Central memory CD8-positive, alpha-beta T cell (primary cell): ENCODE results near the gene PDCL2.

Experiments used
- ATAC-seq: fragments of 150-1000 bp; cut with Tn5 transposase; replicated peaks from 2 replicates; pipeline ENCODE4 v1.10.0; 2022; ENCODE audit warnings: mild to moderate bottlenecking, moderate FRiP score, moderate number of reproducible peaks; ENCODE audit not compliant: poor library complexity, severe bottlenecking; ENCODE audit errors: extremely low read depth
- DNase-seq, 2 donors: peaks; one replicate each; pipeline ENCODE4 v3.0.0; 2021; ENCODE audit warnings: low spot score in 2 of 2
- H3K27ac Mint-ChIP-seq: one replicate; pipeline ENCODE4 v1.8.0; 2022; ENCODE audit warnings: low read depth, mild to moderate bottlenecking, moderate library complexity, mixed read lengths
- H3K27me3 Mint-ChIP-seq: one replicate; pipeline ENCODE4 v1.8.0; 2022; ENCODE audit warnings: mixed read lengths
- H3K36me3 Mint-ChIP-seq: one replicate; pipeline ENCODE4 v1.8.0; 2022; ENCODE audit warnings: mild to moderate bottlenecking, moderate library complexity, mixed read lengths; ENCODE audit not compliant: insufficient read depth
- H3K4me1 Mint-ChIP-seq: one replicate; pipeline ENCODE4 v1.8.0; 2022; ENCODE audit warnings: mixed read lengths
- H3K4me3 Mint-ChIP-seq: one replicate; pipeline ENCODE4 v1.8.0; 2022; ENCODE audit warnings: mild to moderate bottlenecking, moderate library complexity, mixed read lengths
- H3K9me3 Mint-ChIP-seq: one replicate; pipeline ENCODE4 v1.8.0; 2022; ENCODE audit warnings: mixed read lengths

Gene PDCL2

DNA sequence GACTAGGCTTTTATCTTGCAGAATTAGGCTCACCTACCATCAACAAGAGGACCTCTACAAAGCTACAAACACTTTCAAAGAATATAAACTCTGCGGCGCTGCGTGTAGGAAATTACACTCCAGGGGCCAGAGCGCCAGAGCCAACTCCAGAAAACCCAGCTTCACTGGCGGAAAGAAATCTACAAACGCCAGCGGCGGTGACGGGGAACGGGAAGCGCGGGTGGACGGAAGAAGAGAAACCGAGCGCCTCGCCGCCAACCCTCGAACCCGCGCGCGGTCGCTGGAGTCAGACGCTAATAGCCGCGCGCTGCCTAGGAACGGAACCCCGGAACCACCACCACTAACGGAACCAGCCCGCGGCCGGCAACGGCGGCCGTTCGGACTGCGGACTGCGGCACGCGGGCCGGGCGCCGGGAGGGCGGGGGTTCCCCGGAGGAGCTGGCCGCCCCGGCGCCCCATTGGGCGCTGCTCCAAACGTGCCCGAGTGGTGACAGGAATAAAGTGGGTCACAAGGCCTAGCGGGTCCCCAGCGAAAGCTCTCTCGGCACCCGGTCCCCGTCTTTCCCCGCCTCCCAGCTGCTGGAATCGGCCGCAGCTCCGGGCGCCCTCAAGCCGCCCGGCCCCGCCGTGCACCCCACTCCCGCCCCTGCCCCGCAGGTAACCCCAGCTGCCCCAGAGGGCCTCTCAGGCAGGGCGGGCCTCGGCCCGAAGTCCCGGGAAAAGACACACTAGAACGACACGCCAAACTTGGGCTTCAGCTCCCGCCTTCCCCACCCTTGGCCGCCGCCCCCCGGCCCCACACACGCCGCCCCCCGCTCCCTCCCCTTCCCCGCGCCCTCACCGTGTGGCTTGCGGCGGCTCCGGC is 46.2 kb downstream of the PDCL2 start:
- ATAC-seq (peak; percentile 55), DNase-seq (peak; percentile 40 to 50)
- H3K9me3 Mint-ChIP-seq, result no peaks in the 10 kb centered on the region
- peak overlapping the region; percentile 77 for H3K27ac Mint-ChIP-seq
- H3K4me1 Mint-ChIP-seq, result peaks cover 40% of the 10 kb centered on the region
- H3K27me3 Mint-ChIP-seq, result no peaks in the 10 kb centered on the region
- peaks cover 16% of the 10 kb centered on the region for H3K36me3 Mint-ChIP-seq
- H3K4me3 Mint-ChIP-seq, result peak overlapping the region; percentile 89

DNA sequence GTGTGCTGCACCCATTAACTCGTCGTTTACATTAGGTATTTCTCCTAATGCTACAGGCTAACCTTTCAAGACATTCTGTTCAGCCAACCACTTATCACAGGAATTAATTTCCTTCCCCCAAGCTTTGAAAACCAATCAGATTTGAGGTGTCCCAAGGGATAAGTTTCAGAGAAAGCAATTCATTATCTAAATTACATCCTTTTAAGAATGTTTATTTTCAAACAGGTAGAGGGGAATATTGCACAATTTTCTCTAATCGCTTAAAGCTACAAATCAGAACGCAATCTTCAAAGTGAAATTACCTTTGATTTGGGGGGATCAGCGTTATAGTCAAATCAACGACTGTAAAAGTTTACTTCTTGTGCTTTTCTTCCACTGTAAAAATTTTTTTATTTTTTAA is 46.9 kb downstream of the PDCL2 start:
- Mint-ChIP-seq H3K27ac (peak overlapping the region; percentile 77), H3K36me3 (peaks cover 16% of the 10 kb centered on the region), H3K9me3 (no peaks in the 10 kb centered on the region), H3K27me3 (no peaks in the 10 kb centered on the region), H3K4me1 (peaks cover 44% of the 10 kb centered on the region), H3K4me3 (peak overlapping the region; percentile 89)
- ATAC-seq, result no peak
- no peak for DNase-seq

DNA sequence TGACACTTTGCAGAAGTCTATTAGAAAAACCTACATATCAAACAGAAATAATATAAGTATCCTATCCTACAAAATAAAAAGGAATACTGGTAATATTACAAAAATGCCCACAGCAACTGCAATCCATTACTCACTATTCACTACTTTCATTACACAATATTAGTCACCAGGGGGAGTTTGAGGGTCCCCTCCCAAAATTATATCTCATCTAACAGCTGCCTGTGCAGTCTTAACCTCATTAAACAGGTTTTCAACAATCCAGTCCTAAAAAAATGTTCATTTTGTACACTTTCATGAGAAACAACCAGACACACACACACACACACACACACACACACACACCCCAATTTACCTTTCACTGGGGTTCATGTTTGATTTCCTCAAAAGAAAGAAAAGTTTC is 48.2 kb downstream of the PDCL2 start:
- Mint-ChIP-seq H3K9me3 (no peaks in the 10 kb centered on the region), H3K27ac (peak overlapping the region; percentile 26), H3K27me3 (no peaks in the 10 kb centered on the region), H3K4me1 (peaks cover 47% of the 10 kb centered on the region), H3K36me3 (peaks cover 16% of the 10 kb centered on the region), H3K4me3 (no peak overlapping the region)
- no peak for ATAC-seq
- DNase-seq, result no peak

DNA sequence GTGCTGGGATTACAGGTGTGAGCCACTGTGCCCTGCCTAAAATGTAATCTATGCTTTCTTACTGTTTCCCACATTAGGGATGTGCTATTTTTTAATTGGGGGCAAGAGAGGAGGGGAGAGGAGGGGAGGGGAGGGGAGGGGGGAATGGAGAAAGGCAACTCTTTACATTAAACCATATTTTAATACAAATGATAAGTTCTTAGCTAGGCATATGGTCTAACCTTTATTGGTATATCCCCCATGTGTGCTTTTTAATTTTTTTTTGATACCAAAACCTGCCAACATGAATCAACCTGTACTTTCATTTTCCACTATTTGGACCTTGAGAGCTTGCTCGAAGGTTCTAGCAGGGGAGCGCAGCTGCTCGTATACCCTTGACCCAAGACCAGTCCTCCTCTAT is 51.8 kb downstream of the PDCL2 start:
- H3K4me3 Mint-ChIP-seq, result no peak overlapping the region
- H3K27ac Mint-ChIP-seq, result no peak overlapping the region
- ATAC-seq (no peak), DNase-seq (no peak)
- H3K9me3 Mint-ChIP-seq, result no peaks in the 10 kb centered on the region
- H3K27me3 Mint-ChIP-seq, result no peaks in the 10 kb centered on the region
- peaks cover 53% of the 10 kb centered on the region for H3K4me1 Mint-ChIP-seq
- peaks cover 3% of the 10 kb centered on the region for H3K36me3 Mint-ChIP-seq

DNA sequence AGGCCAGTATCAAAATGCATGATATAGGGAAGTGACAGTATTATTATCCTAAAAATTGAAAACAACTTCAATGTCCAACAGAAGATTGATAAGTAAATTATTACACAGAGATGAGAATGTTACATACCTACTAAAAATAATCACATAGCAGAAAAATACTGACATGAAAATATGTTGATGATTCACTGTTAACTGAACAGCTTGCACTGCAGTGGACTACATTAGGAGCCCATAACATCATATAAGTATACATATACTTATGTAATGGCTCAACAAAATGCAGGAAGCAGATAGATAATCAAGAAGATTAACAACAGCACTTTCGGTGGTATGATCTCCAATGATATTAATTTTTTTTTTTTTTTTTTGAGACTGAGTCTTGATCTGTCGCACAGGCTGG is 52.4 kb downstream of the PDCL2 start:
- Mint-ChIP-seq H3K9me3 (no peaks in the 10 kb centered on the region), H3K27ac (no peak overlapping the region), H3K4me1 (peaks cover 47% of the 10 kb centered on the region), H3K27me3 (no peaks in the 10 kb centered on the region), H3K4me3 (no peak overlapping the region), H3K36me3 (peaks cover 3% of the 10 kb centered on the region)
- DNase-seq (no peak), ATAC-seq (no peak)

DNA sequence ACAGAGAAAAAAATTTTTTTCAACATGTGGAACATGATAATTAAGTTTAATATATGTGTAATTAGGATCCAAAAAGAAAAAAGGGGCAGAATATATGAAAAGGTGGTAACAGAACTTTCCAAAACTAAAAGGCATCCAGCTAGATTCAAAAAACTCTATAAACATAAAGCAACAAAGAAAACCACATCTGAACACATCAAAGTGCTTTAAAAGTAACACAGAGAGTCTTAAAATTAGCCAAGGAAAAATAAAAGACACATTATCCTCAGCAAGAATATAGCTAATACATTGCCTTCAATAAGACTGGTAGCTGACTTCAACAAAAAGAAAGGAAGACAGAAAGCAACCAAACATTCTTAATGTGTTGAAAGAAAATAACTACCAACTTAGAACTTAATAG is 53.5 kb downstream of the PDCL2 start:
- H3K9me3 Mint-ChIP-seq, result no peaks in the 10 kb centered on the region
- peak overlapping the region; percentile 10 for H3K4me3 Mint-ChIP-seq
- ATAC-seq, result no peak
- peak overlapping the region; percentile 53 for H3K27ac Mint-ChIP-seq
- peaks cover 3% of the 10 kb centered on the region for H3K36me3 Mint-ChIP-seq
- peaks cover 47% of the 10 kb centered on the region for H3K4me1 Mint-ChIP-seq
- no peak for DNase-seq
- H3K27me3 Mint-ChIP-seq, result no peaks in the 10 kb centered on the region

DNA sequence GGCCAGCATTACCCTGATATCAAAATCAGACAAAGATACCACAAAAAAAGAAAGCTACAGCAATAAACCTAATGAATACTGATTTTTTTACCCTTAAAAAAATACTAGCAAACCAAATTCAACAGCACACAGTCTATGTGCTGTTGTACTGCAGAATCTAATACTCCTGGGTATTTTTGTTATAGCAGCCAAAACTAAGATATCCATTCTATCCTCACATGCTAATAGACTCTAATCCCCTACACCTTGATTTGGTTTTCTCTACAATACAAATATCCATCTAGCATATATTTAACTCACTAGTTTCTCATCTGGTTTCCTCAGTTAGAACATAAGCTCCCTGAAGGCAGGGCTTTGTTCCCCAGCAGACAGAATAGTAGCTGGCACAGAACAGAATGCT is 57.7 kb downstream of the PDCL2 start:
- H3K27ac Mint-ChIP-seq, result no peak overlapping the region
- H3K36me3 Mint-ChIP-seq, result peaks cover 3% of the 10 kb centered on the region
- no peaks in the 10 kb centered on the region for H3K27me3 Mint-ChIP-seq
- DNase-seq (no peak), ATAC-seq (no peak)
- no peaks in the 10 kb centered on the region for H3K9me3 Mint-ChIP-seq
- peaks cover 42% of the 10 kb centered on the region for H3K4me1 Mint-ChIP-seq
- H3K4me3 Mint-ChIP-seq, result no peak overlapping the region

DNA sequence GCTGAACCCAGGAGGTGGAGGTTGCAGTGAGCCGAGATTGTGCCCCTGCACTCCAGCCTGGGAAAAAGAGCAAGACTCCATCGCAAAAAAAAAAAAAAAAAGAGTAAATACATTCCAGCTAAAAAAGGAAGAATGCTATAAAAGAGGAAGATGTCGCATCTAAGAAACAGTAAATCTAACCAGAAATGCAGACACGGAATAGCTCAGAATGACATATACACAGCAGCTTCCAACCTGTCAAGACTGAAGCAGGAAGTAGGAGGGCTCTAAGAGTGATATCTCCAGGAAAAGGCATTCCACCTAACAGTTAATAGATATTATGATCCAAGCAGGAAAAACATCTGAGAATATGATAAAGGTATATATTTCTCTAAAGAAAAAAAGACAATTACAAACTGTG is 61.4 kb downstream of the PDCL2 start:
- no peaks in the 10 kb centered on the region for H3K9me3 Mint-ChIP-seq
- DNase-seq, result no peak
- no peak overlapping the region for H3K27ac Mint-ChIP-seq
- no peak for ATAC-seq
- no peaks in the 10 kb centered on the region for H3K27me3 Mint-ChIP-seq
- H3K4me1 Mint-ChIP-seq, result peaks cover 26% of the 10 kb centered on the region
- H3K36me3 Mint-ChIP-seq, result peaks cover 1% of the 10 kb centered on the region
- H3K4me3 Mint-ChIP-seq, result no peak overlapping the region

DNA sequence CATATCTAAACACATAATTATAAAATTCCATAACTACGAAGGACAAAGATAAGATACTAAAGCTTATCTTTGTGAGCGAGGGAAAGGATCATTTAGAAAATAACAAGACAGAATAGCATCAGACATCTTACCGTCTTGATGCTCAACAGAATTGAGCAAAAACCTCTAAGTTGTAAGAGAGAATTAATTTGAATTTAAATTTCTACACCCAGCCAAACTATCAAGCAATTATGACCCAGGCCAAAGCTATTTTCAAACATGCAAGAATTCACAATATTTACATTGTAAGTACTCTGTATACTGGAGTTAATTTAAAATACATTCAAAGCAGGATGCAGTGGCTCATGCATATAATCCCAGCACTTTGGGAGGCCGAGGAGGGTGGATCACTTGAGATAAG is 61.9 kb downstream of the PDCL2 start:
- DNase-seq, result no peak
- Mint-ChIP-seq H3K9me3 (no peaks in the 10 kb centered on the region), H3K27ac (no peak overlapping the region), H3K4me3 (no peak overlapping the region), H3K36me3 (peaks cover 1% of the 10 kb centered on the region), H3K27me3 (no peaks in the 10 kb centered on the region), H3K4me1 (peaks cover 26% of the 10 kb centered on the region)
- ATAC-seq, result no peak

DNA sequence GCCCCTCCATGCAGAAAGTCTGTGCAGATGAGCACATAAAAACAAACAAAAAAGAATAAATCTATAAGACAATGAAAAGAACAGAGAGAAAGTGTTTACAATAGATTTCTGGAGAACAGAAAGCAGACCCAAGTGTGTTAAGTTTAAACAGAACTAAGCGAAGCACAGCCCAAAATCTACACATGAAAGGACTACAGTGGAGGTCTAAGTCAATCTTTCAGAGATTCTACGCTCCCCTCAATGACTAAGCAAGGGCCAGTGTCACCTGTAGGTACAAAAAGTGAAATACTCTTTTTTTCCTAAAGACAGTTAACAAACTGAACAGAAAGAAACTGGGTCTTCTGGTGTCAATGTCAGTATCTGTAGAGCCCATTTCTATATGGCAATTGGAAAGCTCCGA is 63.6 kb downstream of the PDCL2 start:
- H3K27me3 Mint-ChIP-seq, result no peaks in the 10 kb centered on the region
- DNase-seq (no peak), ATAC-seq (no peak)
- H3K36me3 Mint-ChIP-seq, result peaks cover 2% of the 10 kb centered on the region
- H3K27ac Mint-ChIP-seq, result no peak overlapping the region
- H3K4me1 Mint-ChIP-seq, result peaks cover 17% of the 10 kb centered on the region
- no peak overlapping the region for H3K4me3 Mint-ChIP-seq
- H3K9me3 Mint-ChIP-seq, result no peaks in the 10 kb centered on the region

DNA sequence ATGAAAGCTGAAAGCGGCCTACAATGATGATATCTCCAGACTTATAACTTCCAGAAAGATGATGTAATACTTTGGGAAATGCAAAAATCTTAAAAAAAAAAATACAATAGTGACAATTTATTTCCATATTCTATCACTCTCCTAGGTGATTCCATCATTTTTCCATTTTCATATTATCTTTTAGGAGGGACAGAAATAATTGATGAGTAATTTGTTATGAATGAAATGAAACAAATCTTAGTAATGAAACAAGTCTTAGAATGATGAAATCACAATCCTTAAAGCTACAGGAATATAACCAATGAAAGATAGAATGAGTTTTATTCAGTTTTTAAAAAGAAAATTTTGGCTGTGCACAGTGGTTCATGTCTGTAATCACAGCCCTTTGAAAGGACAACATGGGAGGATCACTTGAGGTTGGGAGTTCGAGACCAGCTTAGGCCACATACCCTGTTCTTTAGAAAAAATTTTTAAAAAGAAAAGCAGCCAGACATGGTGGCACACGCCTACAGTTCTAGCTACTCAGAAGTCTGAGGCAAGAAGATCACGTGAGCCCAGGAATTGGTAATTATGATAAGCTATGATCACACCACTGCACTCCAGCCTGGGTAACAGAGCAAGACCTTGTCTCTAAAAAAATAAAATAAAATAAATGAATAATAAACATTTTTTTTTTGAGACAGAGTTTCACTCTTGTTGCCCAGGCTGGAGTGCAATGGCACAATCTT is 67.0 kb downstream of the PDCL2 start:
- Mint-ChIP-seq H3K27me3 (no peaks in the 10 kb centered on the region), H3K4me1 (peaks cover 12% of the 10 kb centered on the region), H3K36me3 (peaks cover 2% of the 10 kb centered on the region), H3K27ac (no peak overlapping the region), H3K9me3 (no peaks in the 10 kb centered on the region), H3K4me3 (no peak overlapping the region)
- DNase-seq, result no peak
- no peak for ATAC-seq

DNA sequence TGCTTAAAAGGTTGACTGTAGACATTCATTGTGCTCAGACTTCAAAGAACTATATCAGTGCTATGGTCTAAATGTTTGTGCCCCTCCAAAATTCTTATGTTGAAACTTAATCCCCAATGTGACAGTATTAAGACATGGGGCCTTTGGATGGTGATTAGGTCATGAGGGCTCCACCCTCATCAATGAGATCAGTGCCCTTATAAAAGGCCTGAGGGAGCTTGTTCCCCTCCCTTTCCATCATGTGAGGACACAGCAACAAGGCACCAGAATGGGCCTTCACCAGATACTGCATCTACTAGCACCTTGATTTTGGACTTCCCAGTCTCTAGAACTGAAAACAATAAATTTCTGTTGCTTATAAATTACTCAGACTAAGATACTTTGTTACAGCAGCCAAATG is 73.6 kb downstream of the PDCL2 start:
- H3K4me1 Mint-ChIP-seq, result peaks cover 11% of the 10 kb centered on the region

More for the DNA sequence above, 73.6 kb downstream of the PDCL2 start:
- ATAC-seq, result no peak
- Mint-ChIP-seq H3K36me3 (no peaks in the 10 kb centered on the region), H3K4me3 (no peak overlapping the region), H3K27ac (no peak overlapping the region), H3K9me3 (no peaks in the 10 kb centered on the region), H3K27me3 (no peaks in the 10 kb centered on the region)
- DNase-seq, result no peak
